ENCODE measurements around the gene ZDHHC14. TPM values are rescaled to one million over a fixed set of nuclear protein-coding genes. Genes with fewer than 3 reads are reported as not detected.

The ZDHHC14 gene
- total RNA-seq (2022; extraction: Qiagen RNA extraction; ENCODE audit: low read depth), result 2.2 to 4.1 TPM (median 3.2 TPM) in 5 replicates

GRCh38 chr6:157380779-157381561, at the start of gene ZDHHC14:
TSS of gene ZDHHC14 (plus strand) at chr6:157381190.

Other genes with a start within 250 kb of the ZDHHC14 start
- gene TMEM242, start 57.7 kb upstream of the ZDHHC14 start, total RNA-seq (2022; extraction: Qiagen RNA extraction; ENCODE audit: low read depth), result 6.5 to 6.9 TPM (median 6.9 TPM) in 5 replicates

Data from A549 treated with RU486 at 1 μM for 4 hours (cell line).